ENCODE results near the gene DNM3. TPM values are rescaled to one million over a fixed set of nuclear protein-coding genes. Genes with fewer than 3 reads are reported as not detected.
A peak's percentile ranks its signal among the peaks of the same experiment; 100 is the strongest.

DNM3 gene
- total and polyA plus RNA-seq, 2 donors (not counting 3 experiments of a cell fraction or from before 2014, with no cell fraction given), result 1.4 to 2.5 TPM

DNA sequence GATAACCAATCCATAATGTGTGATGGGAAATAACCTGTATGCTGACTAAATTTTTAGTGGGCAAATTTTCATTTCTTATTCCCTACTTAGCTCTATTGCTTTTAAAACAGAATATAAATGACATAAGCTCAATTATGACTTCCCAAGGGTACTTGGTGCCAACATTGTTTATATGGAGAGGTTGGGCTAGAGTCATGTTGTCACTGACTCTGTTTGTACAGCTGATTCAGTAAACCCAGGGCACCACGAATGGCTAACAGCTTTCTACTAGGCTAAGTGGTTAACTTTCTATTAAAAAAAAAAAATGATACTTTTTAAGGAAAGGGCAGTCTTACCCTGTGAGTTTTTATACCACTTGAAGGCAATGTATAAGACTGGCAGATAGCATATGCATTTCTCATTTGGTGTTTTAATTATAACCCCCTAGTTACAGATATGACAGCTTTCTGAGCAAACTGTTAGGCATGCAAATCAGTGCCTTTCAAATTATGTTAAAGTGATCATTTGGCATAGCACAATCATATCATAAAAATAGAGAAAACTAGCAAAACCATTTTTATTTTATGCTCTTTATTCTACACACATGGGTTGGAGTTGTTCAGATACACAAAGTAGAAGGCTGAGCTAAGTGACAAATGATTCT, 147.1 kb downstream of the DNM3 start:
- ChIA-PET CTCF (interaction anchor here (2.8 to 13.9 kb wide), 4 partner anchors 15 to 343 kb away, joined by 15 to 538 read pairs (median 109); partner anchors contain the start of gene DNM3), POLR2A (no interaction called here)
- Histone ChIP-seq H3K36me3 (ENCODE audit: control insufficient read depth in 2 of 2, extremely low read depth in 1 of 2, insufficient read depth in 2 of 2, low read length in 2 of 2) (no peaks in the 10 kb centered on the region), H3K4me2 (ENCODE audit: insufficient read depth, low read length) (no peak overlapping the region), H3K9ac (replicated peaks; ENCODE audit: extremely low read depth, insufficient read depth, low read length) (no peak overlapping the region), H2AFZ (ENCODE audit: low read depth, low read length) (no peak overlapping the region), H3K4me1 (ENCODE audit: control insufficient read depth, extremely low read depth, insufficient read depth, low read length) (no peaks in the 10 kb centered on the region), H3K4me3 (replicated peaks in 1 of 3; ENCODE audit: insufficient read depth in 1 of 3, low read depth in 1 of 3, low read length in 3 of 3) (no peak overlapping the region), H3K27ac (ENCODE audit: insufficient read depth, low read depth, low read length) (no peak overlapping the region), H3K9me1 (replicated peaks; ENCODE audit: control insufficient read depth, extremely low read depth, insufficient read depth, low read length) (no peaks in the 10 kb centered on the region), H3K27me3 (ENCODE audit: control insufficient read depth in 2 of 2, insufficient read depth in 2 of 2, low read length in 2 of 2) (no peaks in the 10 kb centered on the region), H3K79me2 (ENCODE audit: control insufficient read depth, insufficient read depth, low read length) (no peaks in the 10 kb centered on the region), H4K20me1 (replicated peaks; ENCODE audit: control insufficient read depth, extremely low read depth, insufficient read depth, low read length) (no peaks in the 10 kb centered on the region), H3K9me3 (replicated peaks; ENCODE audit: control insufficient read depth, insufficient read depth, low read length) (no peaks in the 10 kb centered on the region)
- no TSS peak for BruUV-seq (replicated peaks)
- dilution Hi-C loops (cut with MboI; ENCODE audit: extremely low pct_ligation_motif_present, low sequenced_read_pairs) (loop anchor here (25.0 kb wide), 2 partner anchors 201 to 351 kb away; partner anchors contain the start of gene METTL13), intact Hi-C loops (cut with micrococcal nuclease) (no loop called here)
- no peak for TF ChIP-seq GATA2 (IDR thresholded peaks at IDR 0.05; ENCODE audit: insufficient read depth, insufficient read length, low read depth, low read length)
- no peak for TF ChIP-seq MYC (IDR thresholded peaks at IDR 0.05; ENCODE audit: low read depth, low read length)
- no peak for TF ChIP-seq POLR2A (IDR thresholded peaks at IDR 0.05; ENCODE audit: low read depth, low read length)
- no peak for TF ChIP-seq JUN (IDR thresholded peaks at IDR 0.05; ENCODE audit: borderline replicate concordance, insufficient read depth, insufficient read length, low read depth)
- no peak for TF ChIP-seq CTCF (IDR thresholded peaks at IDR 0.05; ENCODE audit: extremely low read depth in 1 of 2, insufficient read depth in 1 of 2, low read depth in 1 of 2, low read length in 2 of 2)
- TF ChIP-seq, protein P1, sequence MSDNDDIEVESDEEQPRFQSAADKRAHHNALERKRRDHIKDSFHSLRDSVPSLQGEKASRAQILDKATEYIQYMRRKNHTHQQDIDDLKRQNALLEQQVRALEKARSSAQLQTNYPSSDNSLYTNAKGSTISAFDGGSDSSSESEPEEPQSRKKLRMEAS (IDR thresholded peaks at IDR 0.05; ENCODE audit: insufficient read depth, insufficient read length), result no peak
- no peak for TF ChIP-seq EZH2 (IDR thresholded peaks at IDR 0.05; ENCODE audit: borderline replicate concordance, low read depth, low read length, severe bottlenecking)
- TF ChIP-seq FOS (IDR thresholded peaks at IDR 0.05; ENCODE audit: borderline replicate concordance, insufficient read depth, low read length), result no peak
- TF ChIP-seq POLR2AphosphoS5 (IDR thresholded peaks at IDR 0.05; ENCODE audit: insufficient read depth, low read depth, low read length), result no peak
- DNase-seq (ENCODE audit: low read depth, low spot score) (no peak), FAIRE-seq (peak; percentile 31)
